Endothelial cell of umbilical vein (primary cell): ENCODE measurements around the gene PIK3R2. TPM values are rescaled to one million over a fixed set of nuclear protein-coding genes. Genes with fewer than 3 reads are reported as not detected.

Source experiments
- BruUV-seq: library from RNA; stranded (reverse); fragments of 400-500 nt; replicated peaks from 2 replicates; lab custom pipeline; 2021; lab: Mats Ljungman, UMichigan
- CTCF ChIA-PET: fragments of 300-600, 350-600 bp; sonication (Branson Sonifier 250); formaldehyde crosslinking; loops from one replicate; lab custom pipeline; 2021; ENCODE audit warnings: antibody characterized with exemption, inconsistent platforms; lab: Charles Lee
- POLR2A ChIA-PET: fragments of 300-600, 350-600 bp; sonication (Branson Sonifier 250); formaldehyde crosslinking; loops from one replicate; lab custom pipeline; 2021; ENCODE audit warnings: antibody characterized with exemption, inconsistent platforms; lab: Charles Lee
- DNase-seq: peaks from one replicate; pipeline ENCODE4 v3.0.0-alpha.2; 2011; ENCODE audit warnings: low read depth, low spot score
- FAIRE-seq: peaks from 2 replicates; lab custom pipeline; 2011; peaks lifted over from hg19 to GRCh38; lab: Jason Lieb, UNC
- H2AFZ ChIP-seq: 2 replicates; pipeline ENCODE4 v1.6.0; 2012; ENCODE audit warnings: low read depth, low read length, control low read depth, inconsistent platforms
- H3K27ac ChIP-seq: 2 replicates; pipeline ENCODE4 v1.5.1; 2011; ENCODE audit warnings: low read depth, mild to moderate bottlenecking, control low read depth, low read length, moderate library complexity; ENCODE audit not compliant: insufficient read depth
- H3K27me3 ChIP-seq, 2 experiments: 2 replicates each; pipeline versions ENCODE4 v1.6.0 to v1.6.1; 2011; ENCODE audit warnings: low read length in 2 of 2, mixed read lengths in 1 of 2; ENCODE audit not compliant: control insufficient read depth in 2 of 2, insufficient read depth in 2 of 2
- H3K36me3 ChIP-seq, 2 experiments: 2 replicates in 1 of 2; 3 replicates in 1 of 2; pipeline ENCODE4 v1.5.1; 2011; ENCODE audit warnings: low read length in 2 of 2, mild to moderate bottlenecking in 1 of 2, moderate library complexity in 1 of 2; ENCODE audit not compliant: control insufficient read depth in 2 of 2, insufficient read depth in 2 of 2; ENCODE audit errors: extremely low read depth in 1 of 2
- H3K4me1 ChIP-seq: 3 replicates; pipeline ENCODE4 v1.5.1; 2011; ENCODE audit warnings: mild to moderate bottlenecking, low read length; ENCODE audit not compliant: control insufficient read depth, insufficient read depth; ENCODE audit errors: extremely low read depth
- H3K4me2 ChIP-seq: 2 replicates; pipeline ENCODE4 v1.6.1; 2011; ENCODE audit warnings: low read length, control low read depth, mixed read lengths; ENCODE audit not compliant: insufficient read depth
- H3K4me3 ChIP-seq, 3 experiments: fragments of 200-600 bp in 1 of 3; sonication (generic), shearing (Covaris generic) in 1 of 3; replicated peaks in 1 of 3; 2 replicates each; pipeline ENCODE4 v1.5.1; 2011 to 2016; ENCODE audit warnings: control low read depth in 3 of 3, low read length in 3 of 3, mild to moderate bottlenecking in 2 of 3, inconsistent platforms in 1 of 3, low read depth in 1 of 3, moderate library complexity in 1 of 3; ENCODE audit not compliant: insufficient read depth in 1 of 3
- H3K79me2 ChIP-seq: 2 replicates; pipeline ENCODE4 v1.6.0; 2012; ENCODE audit warnings: low read length, inconsistent platforms; ENCODE audit not compliant: control insufficient read depth, insufficient read depth
- H3K9ac ChIP-seq: replicated peaks from 2 replicates; pipeline ENCODE3; 2011; ENCODE audit warnings: low read length, control low read depth; ENCODE audit not compliant: insufficient read depth; ENCODE audit errors: extremely low read depth
- H3K9me1 ChIP-seq: replicated peaks from 3 replicates; pipeline ENCODE4 v1.6.0; 2011; ENCODE audit warnings: mild to moderate bottlenecking, low read length; ENCODE audit not compliant: control insufficient read depth, insufficient read depth; ENCODE audit errors: extremely low read depth
- H3K9me3 ChIP-seq: replicated peaks from 2 replicates; pipeline ENCODE4 v1.5.1; 2012; ENCODE audit warnings: low read length, inconsistent platforms; ENCODE audit not compliant: control insufficient read depth, insufficient read depth
- H4K20me1 ChIP-seq: replicated peaks from 2 replicates; pipeline ENCODE3; 2011; ENCODE audit warnings: mild to moderate bottlenecking, low read length; ENCODE audit not compliant: control insufficient read depth, insufficient read depth; ENCODE audit errors: extremely low read depth
- CTCF ChIP-seq, 2 donors: IDR thresholded peaks; 1 replicate in 1 of 2; 2 replicates in 1 of 2; pipeline ENCODE4 v1.5.1; 2011; ENCODE audit warnings: low read length in 2 of 2, mild to moderate bottlenecking in 2 of 2, moderate library complexity in 2 of 2, control low read depth in 1 of 2, inconsistent platforms in 1 of 2, low read depth in 1 of 2; ENCODE audit not compliant: insufficient read depth in 1 of 2; ENCODE audit errors: extremely low read depth in 1 of 2
- EZH2 ChIP-seq: IDR thresholded peaks from 2 replicates; pipeline ENCODE4 v1.6.1; 2012; ENCODE audit warnings: borderline replicate concordance, low read depth, mild to moderate bottlenecking, moderate library complexity, low read length, inconsistent platforms; ENCODE audit not compliant: severe bottlenecking
- FOS ChIP-seq: IDR thresholded peaks from 2 replicates; pipeline ENCODE4 v1.6.1; 2011; ENCODE audit warnings: mild to moderate bottlenecking, low read length, moderate library complexity, borderline replicate concordance; ENCODE audit not compliant: insufficient read depth
- GATA2 ChIP-seq: IDR thresholded peaks from 2 replicates; pipeline ENCODE4 v1.7.0; 2011; ENCODE audit warnings: low read depth, mild to moderate bottlenecking, moderate library complexity, mixed read lengths, low read length; ENCODE audit not compliant: insufficient read length, insufficient read depth
- JUN ChIP-seq: IDR thresholded peaks from 2 replicates; pipeline ENCODE4 v1.6.1; 2011; ENCODE audit warnings: borderline replicate concordance, low read depth; ENCODE audit not compliant: insufficient read length, insufficient read depth
- MYC ChIP-seq: IDR thresholded peaks from one replicate; pipeline ENCODE4 v1.6.1; 2011; ENCODE audit warnings: mild to moderate bottlenecking, low read depth, low read length
- POLR2A ChIP-seq: IDR thresholded peaks from 2 replicates; pipeline ENCODE4 v1.6.1; 2012; ENCODE audit warnings: low read depth, mild to moderate bottlenecking, control low read depth, low read length
- POLR2AphosphoS5 ChIP-seq: IDR thresholded peaks from 2 replicates; pipeline ENCODE4 v1.6.1; 2012; ENCODE audit warnings: low read depth, mild to moderate bottlenecking, control low read depth, low read length, moderate library complexity; ENCODE audit not compliant: insufficient read depth
- dilution Hi-C: fragments of 300-500 bp; cut with MboI; formaldehyde crosslinking; loops from one replicate; pipeline ENCODE4 v1.15.0; 2019; ENCODE audit warnings: low sequenced_read_pairs; ENCODE audit not compliant: extremely low pct_ligation_motif_present
- intact Hi-C: fragments of 100-400 bp; cut with micrococcal nuclease; formaldehyde crosslinking; loops from one replicate; pipeline ENCODE4 v1.10.0; 2022
- polyA plus RNA-seq, 4 experiments: library from polyadenylated mRNA; depleted of rRNA in 3 of 4; stranded (reverse) in 3 of 4; unstranded in 1 of 4; fragments of >200 nt; gene quantifications; 2 replicates each; pipeline versions ENCODE4 v1.2.1 to v1.2.3, GENCODE V29; 2011 to 2012; ENCODE audit warnings: missing spikeins in 1 of 4
- total RNA-seq: library from RNA; stranded (reverse); gene quantifications from 2 replicates; pipeline ENCODE4 v1.2.3, GENCODE V29; 2021
- TF ChIP-seq, protein P1 (sequence below): IDR thresholded peaks from 2 replicates; pipeline ENCODE4 v1.6.1; 2011; ENCODE audit not compliant: insufficient read depth, insufficient read length

The PIK3R2 gene
- total and polyA plus RNA-seq, 2 donors (not counting 3 experiments of a cell fraction or from before 2014, with no cell fraction given) = 8.1 to 15.2 TPM

- Histone ChIP-seq H2AFZ (no peak overlapping the region), H3K36me3 (peaks cover 0 to 6% of the 10 kb centered on the region in 2 experiments), H3K27ac (no peak overlapping the region), H3K27me3 (no peaks in the 10 kb centered on the region), H4K20me1 (no peaks in the 10 kb centered on the region), H3K9me1 (no peaks in the 10 kb centered on the region), H3K9me3 (no peaks in the 10 kb centered on the region), H3K4me2 (no peak overlapping the region), H3K4me3 (no peak overlapping the region), H3K4me1 (peaks cover 11% of the 10 kb centered on the region), H3K9ac (no peak overlapping the region), H3K79me2 (no peaks in the 10 kb centered on the region)
- dilution Hi-C loops = no loop called here
- no TSS peak for BruUV-seq
- DNase-seq (no peak), FAIRE-seq (no peak)
- TF ChIP-seq POLR2A = no peak
- TF ChIP-seq MYC = no peak
- TF ChIP-seq, protein P1, sequence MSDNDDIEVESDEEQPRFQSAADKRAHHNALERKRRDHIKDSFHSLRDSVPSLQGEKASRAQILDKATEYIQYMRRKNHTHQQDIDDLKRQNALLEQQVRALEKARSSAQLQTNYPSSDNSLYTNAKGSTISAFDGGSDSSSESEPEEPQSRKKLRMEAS = no peak
- no peak for TF ChIP-seq GATA2
- no peak for TF ChIP-seq POLR2AphosphoS5
- no peak for TF ChIP-seq JUN
- TF ChIP-seq FOS = no peak
- TF ChIP-seq EZH2 = no peak
- no peak for TF ChIP-seq CTCF (IDR thresholded peaks at IDR 0.05; ENCODE audit: extremely low read depth in 1 of 2, insufficient read depth in 1 of 2, low read depth in 1 of 2, low read length in 2 of 2)
- intact Hi-C loops = no loop called here
- POLR2A ChIA-PET = interaction anchor here (2.0 kb wide), 1 partner anchor 84 kb away, joined by 6 read pairs; the partner anchor contains the start of gene JUND
- CTCF ChIA-PET = interaction anchor here (0.6 to 1.5 kb wide), 5 partner anchors 11 to 870 kb away, joined by 3 to 5 read pairs (median 3); no protein-coding TSS in a partner anchor
These were observed 44.3 kb downstream of the PIK3R2 start for GRCh38 chr19:18197306-18197705.
